Psoas muscle (tissue), 8 donors: Measurements from ENCODE around the gene IFNLR1. TPM values are rescaled to one million over a fixed set of nuclear protein-coding genes. Genes with fewer than 3 reads are reported as not detected.

ENCODE experiments used
- ATAC-seq, 4 donors: fragments of 200-7000 bp; cut with Tn5 transposase; one replicate each; pipeline ENCODE4 v1.9.1; 2020; ENCODE audit warnings: moderate library complexity in 3 of 4, mild to moderate bottlenecking in 2 of 4
- DNase-seq, 2 donors: peaks; one replicate each; pipeline ENCODE4 v3.0.0-alpha.2; 2020
- H3K27ac ChIP-seq: fragments of 200-600 bp; one replicate; pipeline ENCODE4 v1.8.0; 2022
- H3K27me3 ChIP-seq, 3 donors: fragments of 200-600 bp in 1 of 3; one replicate each; pipeline versions ENCODE4 v1.6.1 to v1.8.0; 2013 to 2022; ENCODE audit warnings: low read length in 2 of 3, mild to moderate bottlenecking in 2 of 3, moderate library complexity in 1 of 3; ENCODE audit not compliant: insufficient read depth in 3 of 3
- H3K36me3 ChIP-seq, 2 donors: fragments of 200-600 bp in 1 of 2; one replicate each; pipeline versions ENCODE4 v1.6.1 to v1.8.0; 2013 to 2022; ENCODE audit warnings: low read depth in 1 of 2, mild to moderate bottlenecking in 1 of 2, moderate library complexity in 1 of 2; ENCODE audit not compliant: insufficient read depth in 1 of 2
- H3K4me1 ChIP-seq: fragments of 200-600 bp; one replicate; pipeline ENCODE4 v1.8.0; 2022
- H3K4me3 ChIP-seq: fragments of 200-600 bp; one replicate; pipeline ENCODE4 v1.8.0; 2022; ENCODE audit warnings: mild to moderate bottlenecking
- H3K9me3 ChIP-seq: fragments of 200-600 bp; one replicate; pipeline ENCODE4 v1.8.0; 2022
- CTCF ChIP-seq: fragments of 200-600 bp; IDR thresholded peaks from one replicate; pipeline ENCODE4 v1.8.0; 2022; ENCODE audit warnings: antibody characterized with exemption
- WGBS, 3 donors: extraction: QIAGEN DNeasy Blood & Tissue Kit; methylation state at CpG; one replicate each; pipeline versions ENCODE4 v1.1.6 to v1.1.7; 2013; 5-methylcytosine and 5-hydroxymethylcytosine counted together
- intact Hi-C, 2 donors: fragments of 100-400 bp; cut with DNase I; formaldehyde crosslinking; loops; one replicate each; pipeline versions ENCODE4 v1.11.0 to v1.14.2; 2022
- polyA plus RNA-seq, 3 donors: library from polyadenylated mRNA; stranded (reverse); fragments of 200-250 nt; gene quantifications; one replicate each; pipeline ENCODE4 v1.2.3, GENCODE V29; 2013
- total RNA-seq, 4 donors: library from RNA; stranded (reverse); fragmentation: NEBNext Ultra II Directional in 2 of 4; extraction: Animal tissue kit (Norgen Biotek cat#: 25700) in 2 of 4; gene quantifications; one replicate each; pipeline versions ENCODE4 v1.2.1 to v1.2.4, GENCODE V29; 2021 to 2023
- donor health status: healthy with polysubstance abuse.
- donor health status: DM: no; HTN: no; CAD: no; lungs with moderate emphysema.
- donor health status: Bipolar disorder and iron deficiency.
- donor health status: healthy.
- donor health status: DM: yes; HTN: yes; CAD: no.
- donor health status: DM: no; HTN: no; CAD: no.
- donor health status: DM: no; HTN: no; CAD: no.
- donor health status: DM: yes; HTN: yes; CAD: no.

IFNLR1 gene
- total and polyA plus RNA-seq, 7 donors, result 0.05 to 3.9 (median 1.9) TPM

DNA sequence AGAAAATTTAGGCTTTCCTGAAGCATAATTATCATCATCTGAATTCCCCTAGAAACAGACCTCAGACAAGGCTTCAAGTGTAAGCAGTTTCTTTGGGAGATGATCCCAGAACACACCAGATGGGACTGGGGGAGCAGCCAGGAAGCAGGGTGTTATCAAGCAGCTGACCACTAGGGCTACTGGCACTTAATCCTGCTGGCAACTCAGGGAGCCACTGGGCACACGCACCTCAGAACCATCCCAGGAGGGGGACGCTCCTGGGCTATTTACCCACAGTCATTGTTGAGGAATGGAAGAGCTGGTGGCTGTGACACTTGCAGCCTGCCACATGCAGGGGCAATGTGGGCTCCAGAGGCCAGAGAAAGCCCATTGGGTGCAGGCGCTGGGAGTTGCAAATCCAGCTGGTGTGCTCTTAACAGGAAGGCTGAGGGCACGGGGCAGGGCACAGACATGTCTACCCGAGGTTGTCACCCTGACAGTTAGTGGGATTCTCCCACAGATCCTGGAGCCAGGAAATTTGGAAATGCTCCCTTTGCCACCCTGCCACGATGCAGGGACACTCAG, 29.1 kb downstream of the IFNLR1 start:
- TF ChIP-seq CTCF, result peak; percentile 5
- peak in 1 of 2 donors; percentile 68 for DNase-seq

GRCh38 chr1:24156542-24157260, 30.4 kb downstream of the IFNLR1 start:
- intact Hi-C loops, result no loop called here
- WGBS, 3 donors, result 88 to 95% (median 91%) methylated on average over 16 to 18 of the region's 18 CpGs

More for the DNA sequence above, 29.1 kb downstream of the IFNLR1 start:
- peaks cover 0 to 5% of the 10 kb centered on the region in 2 donors for H3K36me3 ChIP-seq
- no peak overlapping the region for H3K4me3 ChIP-seq
- intact Hi-C loops, result no loop called here
- H3K9me3 ChIP-seq, result no peaks in the 10 kb centered on the region
- WGBS, 3 donors, result 38 to 60% (median 45%) methylated on average over 6 of the region's 6 CpGs
- H3K4me1 ChIP-seq, result peaks cover 6% of the 10 kb centered on the region
- H3K27ac ChIP-seq, result no peak overlapping the region
- no peaks in the 10 kb centered on the region for H3K27me3 ChIP-seq
- peak; percentile 37 to 93 (median 80) for ATAC-seq

DNA sequence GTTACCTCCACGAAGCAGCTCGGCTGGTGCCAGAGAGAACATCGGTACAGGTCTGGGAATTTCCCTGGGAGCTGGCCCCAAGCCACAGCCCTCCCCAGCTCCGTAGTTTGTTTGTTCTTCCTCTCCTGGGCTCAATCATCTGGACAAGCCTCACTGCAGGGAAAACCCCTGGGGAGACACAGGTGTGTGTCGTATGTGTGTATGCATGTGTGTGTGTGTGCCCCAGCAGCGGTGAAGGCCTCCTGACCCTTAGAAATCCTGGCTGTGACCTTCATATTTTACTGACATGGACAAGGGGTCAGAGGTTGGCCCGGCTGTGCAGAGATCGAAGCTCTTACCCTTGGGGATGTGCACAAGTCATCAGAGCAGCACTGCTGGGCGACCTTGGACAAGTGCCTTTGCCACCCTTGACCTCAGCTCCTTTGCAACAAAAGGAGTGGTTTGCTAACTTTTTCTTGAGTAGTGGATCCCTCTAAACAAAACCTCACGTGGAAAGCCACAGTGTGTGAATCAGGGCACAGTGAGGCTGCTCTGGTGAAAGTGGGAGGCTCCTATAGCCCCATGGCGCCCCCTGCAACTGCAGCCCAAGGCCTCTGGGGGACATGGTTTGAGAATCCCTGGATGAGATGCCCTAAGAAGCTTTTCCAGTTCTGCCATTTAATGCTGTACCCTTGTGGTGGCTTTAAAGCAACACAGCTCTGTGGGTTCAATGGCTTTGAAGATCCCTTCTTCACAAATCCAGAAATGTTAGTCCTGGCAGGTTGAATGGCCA, 31.9 kb downstream of the IFNLR1 start:
- Histone ChIP-seq H3K27me3 (no peaks in the 10 kb centered on the region), H3K27ac (no peak overlapping the region), H3K9me3 (no peaks in the 10 kb centered on the region), H3K36me3 (peaks cover 0 to 5% of the 10 kb centered on the region in 2 donors), H3K4me3 (no peak overlapping the region), H3K4me1 (peaks cover 6% of the 10 kb centered on the region)
- ATAC-seq (no peak), DNase-seq (no peak)
- 60 to 68% (median 62%) methylated on average over 11 of the region's 11 CpGs for WGBS, 3 donors
- no peak for TF ChIP-seq CTCF
- intact Hi-C loops, result no loop called here

More at GRCh38 chr1:24156542-24157260, 30.4 kb downstream of the IFNLR1 start:
- Histone ChIP-seq H3K9me3 (no peaks in the 10 kb centered on the region), H3K27me3 (no peaks in the 10 kb centered on the region), H3K27ac (no peak overlapping the region), H3K4me1 (peaks cover 6% of the 10 kb centered on the region), H3K4me3 (no peak overlapping the region), H3K36me3 (peaks cover 0 to 5% of the 10 kb centered on the region in 2 donors)
- ATAC-seq (no peak), DNase-seq (no peak)
- TF ChIP-seq CTCF, result no peak

GRCh38 chr1:24154215-24154614, 32.9 kb downstream of the IFNLR1 start:
- no peak for TF ChIP-seq CTCF
- H3K9me3 ChIP-seq, result no peaks in the 10 kb centered on the region
- intact Hi-C loops, result loop anchor here in 1 of 2 donors (5.0 kb wide), 1 partner anchor 238 kb away; no protein-coding TSS in a partner anchor
- no peaks in the 10 kb centered on the region for H3K27me3 ChIP-seq
- H3K27ac ChIP-seq, result no peak overlapping the region
- DNase-seq (no peak), ATAC-seq (no peak)
- peaks cover 6% of the 10 kb centered on the region for H3K4me1 ChIP-seq
- H3K36me3 ChIP-seq, result peaks cover 0 to 5% of the 10 kb centered on the region in 2 donors
- 68 to 82% (median 81%) methylated on average over 8 of the region's 8 CpGs for WGBS, 3 donors
- H3K4me3 ChIP-seq, result no peak overlapping the region
